HG02970 (cell line): Measurements from ENCODE around the gene POF1B.
"Not testable (repeated sequence)": the region's sequence is repeated elsewhere in the genome, so short reads cannot be mapped to it uniquely, and the experiment has no call there.

Experiments used
- ATAC-seq: cut with Tn5 transposase; IDR thresholded peaks from one replicate; pipeline ENCODE4 v1.9.1; 2021; ENCODE audit warnings: mild to moderate bottlenecking, moderate library complexity, moderate number of reproducible peaks; ENCODE audit not compliant: unreplicated experiment, low FRiP score

POF1B gene

GRCh38 chrX:85379174-85379907 lies at the start of gene POF1B:
TSS of gene POF1B (minus strand) at chrX:85379665. CDS start at chrX:85379454, 211 bp downstream.
- ATAC-seq: no peak

- ATAC-seq: no peak
These were observed 49.6 kb upstream of the POF1B start for GRCh38 chrX:85429066-85429465.

GRCh38 chrX:85419293-85419692 lies 39.8 kb upstream of the POF1B start:
- ATAC-seq: no peak

GRCh38 chrX:85391878-85392238 lies 12.4 kb upstream of the POF1B start:
- no peak for ATAC-seq

GRCh38 chrX:85391185-85391877 lies 11.9 kb upstream of the POF1B start:
- ATAC-seq: no peak

GRCh38 chrX:85381602-85382001 lies 2.1 kb upstream of the POF1B start:
- no peak for ATAC-seq

- no peak for ATAC-seq
These were observed 1.0 kb downstream of the POF1B start for GRCh38 chrX:85378461-85378860.

GRCh38 chrX:85375333-85375738 lies 4.1 kb downstream of the POF1B start:
- no peak for ATAC-seq

- no peak for ATAC-seq
These were observed 14.0 kb downstream of the POF1B start for GRCh38 chrX:85365370-85365995.

GRCh38 chrX:85359051-85359450 lies 20.4 kb downstream of the POF1B start:
- no peak for ATAC-seq

- no peak for ATAC-seq
These were observed 33.9 kb downstream of the POF1B start for GRCh38 chrX:85345523-85345922.

GRCh38 chrX:85327060-85327333 lies 52.5 kb downstream of the POF1B start:
- no peak for ATAC-seq

- ATAC-seq: no peak
These were observed 53.0 kb downstream of the POF1B start for GRCh38 chrX:85326234-85327059.

GRCh38 chrX:85311348-85311747 lies 68.1 kb downstream of the POF1B start:
- ATAC-seq: not testable (repeated sequence)

- no peak for ATAC-seq
These were observed 69.7 kb downstream of the POF1B start for GRCh38 chrX:85309717-85310116.

GRCh38 chrX:85303544-85303943 lies 75.9 kb downstream of the POF1B start:
- no peak for ATAC-seq

GRCh38 chrX:85288992-85289723 lies 90.3 kb downstream of the POF1B start:
- no peak for ATAC-seq

GRCh38 chrX:85285286-85285685 lies 94.2 kb downstream of the POF1B start:
- ATAC-seq: not testable (repeated sequence)

- no peak for ATAC-seq
These were observed 134.8 kb downstream of the POF1B start for GRCh38 chrX:85244450-85245211.
